Neutrophil (primary cell): ENCODE data around the gene CBX4.
"Not testable (repeated sequence)": the region's sequence is repeated elsewhere in the genome, so short reads cannot be mapped to it uniquely, and the experiment has no call there.

Experiments
- H3K27ac ChIP-seq: fragments of 200-600 bp; sonication (generic); 2 replicates; pipeline ENCODE4 v1.5.1; 2016; ENCODE audit warnings: mild to moderate bottlenecking, moderate library complexity
- H3K27me3 ChIP-seq: fragments of 200-600 bp; sonication (generic); 2 replicates; pipeline ENCODE4 v1.6.0; 2016; ENCODE audit warnings: mild to moderate bottlenecking
- H3K36me3 ChIP-seq: fragments of 200-600 bp; sonication (generic); 2 replicates; pipeline ENCODE4 v1.5.1; 2017
- H3K4me1 ChIP-seq, 2 experiments: fragments of 200-600 bp in 1 of 2; sonication (generic) in 1 of 2; 1 replicate in 1 of 2; 2 replicates in 1 of 2; pipeline versions ENCODE4 v1.5.1 to v1.6.1; 2013 to 2016; ENCODE audit warnings: low read depth in 1 of 2, low read length in 1 of 2, mild to moderate bottlenecking in 1 of 2, moderate library complexity in 1 of 2; ENCODE audit not compliant: control insufficient read depth in 1 of 2, insufficient read depth in 1 of 2
- H3K4me3 ChIP-seq, 2 experiments: fragments of 200-600 bp in 1 of 2; sonication (generic) in 1 of 2; 1 replicate in 1 of 2; 2 replicates in 1 of 2; pipeline ENCODE4 v1.5.1; 2013 to 2016; ENCODE audit warnings: low read depth in 1 of 2, low read length in 1 of 2, mild to moderate bottlenecking in 1 of 2, moderate library complexity in 1 of 2
- H3K9me3 ChIP-seq: fragments of 200-600 bp; sonication (generic); 2 replicates; pipeline ENCODE4 v1.5.1; 2016
- TF ChIP-seq, protein P1 (sequence below): fragments of 200-600 bp; sonication (generic); IDR thresholded peaks from 2 replicates; pipeline ENCODE4 v1.5.1; 2016; ENCODE audit warnings: antibody characterized with exemption

Gene CBX4

DNA sequence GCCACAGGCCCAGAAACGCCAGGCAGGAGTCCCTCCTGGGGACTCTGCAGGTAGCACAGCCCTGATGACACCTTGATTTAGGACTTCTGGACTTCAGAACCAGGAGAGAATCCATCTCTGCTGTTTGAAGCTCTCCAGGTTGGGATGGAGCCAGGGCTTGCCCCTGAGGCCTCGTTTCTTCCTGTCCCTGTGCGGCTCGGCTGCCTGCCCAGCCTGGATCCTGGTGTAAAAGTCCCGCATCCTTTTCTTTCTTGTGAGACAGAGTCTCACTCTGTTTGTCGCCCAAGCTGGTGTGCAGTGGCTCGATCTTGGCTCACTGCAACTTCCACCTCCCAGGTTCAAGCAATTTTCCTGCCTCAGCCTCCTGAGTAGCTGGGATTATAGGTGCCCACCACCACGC, 17.9 kb upstream of the CBX4 start:
- TF ChIP-seq, protein P1, sequence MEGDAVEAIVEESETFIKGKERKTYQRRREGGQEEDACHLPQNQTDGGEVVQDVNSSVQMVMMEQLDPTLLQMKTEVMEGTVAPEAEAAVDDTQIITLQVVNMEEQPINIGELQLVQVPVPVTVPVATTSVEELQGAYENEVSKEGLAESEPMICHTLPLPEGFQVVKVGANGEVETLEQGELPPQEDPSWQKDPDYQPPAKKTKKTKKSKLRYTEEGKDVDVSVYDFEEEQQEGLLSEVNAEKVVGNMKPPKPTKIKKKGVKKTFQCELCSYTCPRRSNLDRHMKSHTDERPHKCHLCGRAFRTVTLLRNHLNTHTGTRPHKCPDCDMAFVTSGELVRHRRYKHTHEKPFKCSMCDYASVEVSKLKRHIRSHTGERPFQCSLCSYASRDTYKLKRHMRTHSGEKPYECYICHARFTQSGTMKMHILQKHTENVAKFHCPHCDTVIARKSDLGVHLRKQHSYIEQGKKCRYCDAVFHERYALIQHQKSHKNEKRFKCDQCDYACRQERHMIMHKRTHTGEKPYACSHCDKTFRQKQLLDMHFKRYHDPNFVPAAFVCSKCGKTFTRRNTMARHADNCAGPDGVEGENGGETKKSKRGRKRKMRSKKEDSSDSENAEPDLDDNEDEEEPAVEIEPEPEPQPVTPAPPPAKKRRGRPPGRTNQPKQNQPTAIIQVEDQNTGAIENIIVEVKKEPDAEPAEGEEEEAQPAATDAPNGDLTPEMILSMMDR: no peak
- H3K4me1 ChIP-seq: peaks cover 5 to 7% of the 10 kb centered on the region in 2 experiments
- H3K36me3 ChIP-seq: no peaks in the 10 kb centered on the region
- H3K27me3 ChIP-seq: peaks cover 69% of the 10 kb centered on the region
- H3K9me3 ChIP-seq: no peaks in the 10 kb centered on the region
- H3K4me3 ChIP-seq: no peak overlapping the region
- no peak overlapping the region for H3K27ac ChIP-seq

- Histone ChIP-seq H3K27me3 (peaks cover 70% of the 10 kb centered on the region), H3K4me3 (no peak overlapping the region), H3K9me3 (no peaks in the 10 kb centered on the region), H3K27ac (no peak overlapping the region), H3K36me3 (no peaks in the 10 kb centered on the region), H3K4me1 (peaks cover 5 to 7% of the 10 kb centered on the region in 2 experiments)
- TF ChIP-seq, protein P1: no peak
These were observed 16.3 kb upstream of the CBX4 start for GRCh38 chr17:79855331-79856124.

DNA sequence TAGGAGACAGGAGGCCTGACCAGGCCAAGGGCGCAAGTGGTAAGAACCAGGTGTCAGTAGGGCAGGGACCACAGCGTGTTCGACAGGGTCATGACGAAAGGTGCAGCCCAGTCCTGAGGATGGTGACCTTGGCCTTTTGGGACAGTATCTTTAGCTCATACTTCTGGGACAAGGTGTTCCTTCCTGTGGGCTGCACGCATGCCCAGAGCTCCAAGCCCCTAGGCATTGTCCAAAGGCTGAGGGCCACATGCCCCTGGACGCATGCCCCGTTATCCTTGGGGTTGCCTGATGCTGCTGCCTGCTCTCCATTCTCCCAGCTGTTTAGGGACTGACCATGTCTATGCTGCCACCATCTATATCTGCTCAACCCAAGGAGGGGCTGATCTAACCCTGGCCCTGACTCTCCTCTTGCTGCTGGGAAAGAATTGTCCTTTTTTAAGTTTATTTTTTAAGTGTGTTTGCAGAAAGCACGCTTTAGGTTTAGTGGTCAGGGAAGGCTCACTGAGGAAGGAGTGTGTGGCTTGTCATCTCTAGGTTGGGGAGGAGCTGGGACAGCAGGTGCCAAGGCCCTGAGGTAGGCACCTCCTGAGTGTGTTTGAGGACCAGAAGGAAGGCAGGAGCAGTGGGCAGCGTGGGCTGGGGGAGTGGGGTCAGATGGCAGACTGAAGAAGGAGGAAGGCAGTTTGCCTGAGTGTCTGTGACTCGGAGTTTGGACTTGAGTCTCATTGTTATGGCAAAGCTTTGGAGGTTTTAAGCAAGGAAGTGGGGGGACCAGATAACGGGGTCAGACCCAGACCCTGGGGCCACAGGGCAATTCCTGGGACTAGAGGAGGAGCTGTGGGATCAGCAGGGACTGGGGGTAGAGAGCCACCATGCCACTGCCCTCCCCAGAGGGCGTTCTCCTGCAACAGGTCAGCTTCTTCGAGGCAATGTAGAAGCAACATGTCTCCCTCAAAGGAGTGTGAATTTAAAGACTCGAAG, 15.1 kb upstream of the CBX4 start:
- H3K9me3 ChIP-seq: no peaks in the 10 kb centered on the region
- peaks cover 5 to 7% of the 10 kb centered on the region in 2 experiments for H3K4me1 ChIP-seq
- peaks cover 70% of the 10 kb centered on the region for H3K27me3 ChIP-seq
- no peak overlapping the region for H3K27ac ChIP-seq
- H3K4me3 ChIP-seq: no peak overlapping the region
- TF ChIP-seq, protein P1: no peak
- H3K36me3 ChIP-seq: no peaks in the 10 kb centered on the region

DNA sequence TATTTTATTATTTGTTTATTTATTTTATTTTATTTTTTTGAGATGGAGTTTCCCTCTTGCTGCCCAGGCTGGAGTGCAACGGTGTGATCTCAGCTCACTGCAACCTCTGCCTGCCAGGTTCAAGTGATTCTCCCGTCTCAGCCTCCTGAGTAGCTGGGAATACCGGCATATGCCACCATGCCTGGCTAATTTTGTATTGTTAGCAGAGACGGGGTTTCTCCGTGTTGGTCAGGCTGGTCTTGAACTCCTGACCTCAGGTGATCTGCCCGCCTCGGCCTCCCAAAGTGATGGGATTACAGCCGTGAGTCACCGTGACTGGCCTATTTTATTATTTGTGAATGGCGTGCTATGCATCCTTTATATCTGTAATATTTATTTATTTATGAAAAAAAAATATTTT, 13.9 kb upstream of the CBX4 start:
- not testable (repeated sequence) for H3K27ac ChIP-seq, H3K36me3 ChIP-seq, H3K4me1 ChIP-seq, H3K9me3 ChIP-seq
- Histone ChIP-seq H3K4me3 (peak overlapping the region in 1 of 2 experiments; percentile 21), H3K27me3 (peaks cover 76% of the 10 kb centered on the region)

GRCh38 chr17:79852748-79853147, 13.5 kb upstream of the CBX4 start:
- TF ChIP-seq, protein P1: no peak
- peaks cover 80% of the 10 kb centered on the region for H3K27me3 ChIP-seq
- H3K36me3 ChIP-seq: no peaks in the 10 kb centered on the region
- no peak overlapping the region for H3K27ac ChIP-seq
- H3K9me3 ChIP-seq: no peaks in the 10 kb centered on the region
- H3K4me3 ChIP-seq: peak overlapping the region; percentile 21 to 34
- H3K4me1 ChIP-seq: peaks cover 5 to 7% of the 10 kb centered on the region in 2 experiments
